K562 (cell line): ENCODE measurements around the gene SPOCD1. TPM values are rescaled to one million over a fixed set of nuclear protein-coding genes. Genes with fewer than 3 reads are reported as not detected.

Experiments used
- CBFB ChIP-seq: sonication (generic); formaldehyde crosslinking; IDR thresholded peaks from 2 replicates; pipeline ENCODE4 v1.4.0; 2020; ENCODE audit warnings: mild to moderate bottlenecking, missing genetic modification reagents
- CREB1 ChIP-seq, 2 experiments: sonication (generic) in 1 of 2; formaldehyde crosslinking in 1 of 2; IDR thresholded peaks; 2 replicates each; pipeline versions ENCODE4 v1.6.1 to v1.8.0; 2012 to 2022; ENCODE audit warnings: inconsistent platforms in 1 of 2, mild to moderate bottlenecking in 1 of 2, missing genetic modification reagents in 1 of 2, moderate library complexity in 1 of 2
- FOS ChIP-seq: IDR thresholded peaks from 3 replicates; pipeline ENCODE4 v1.6.1; 2011; ENCODE audit not compliant: insufficient read length; ENCODE audit errors: extremely low read depth
- HDAC2 ChIP-seq: fragments of 450-650 bp; IDR thresholded peaks from 2 replicates; pipeline ENCODE4 v1.6.1; 2016; ENCODE audit warnings: mild to moderate bottlenecking
- MEIS2 ChIP-seq: fragments of 450-650 bp; IDR thresholded peaks from 2 replicates; pipeline ENCODE4 v1.6.1; 2014; ENCODE audit warnings: mild to moderate bottlenecking; ENCODE audit not compliant: partially characterized antibody
- NFATC3 ChIP-seq: fragments of 450-650 bp; IDR thresholded peaks from 2 replicates; pipeline ENCODE4 v1.6.1; 2017; ENCODE audit warnings: mild to moderate bottlenecking
- NFE2 ChIP-seq: IDR thresholded peaks from 2 replicates; pipeline ENCODE4 v1.6.1; 2014; ENCODE audit warnings: antibody characterized with exemption, low read depth
- PML ChIP-seq: IDR thresholded peaks from 2 replicates; pipeline ENCODE4 v1.6.1; 2012; ENCODE audit warnings: low read length, inconsistent platforms
- PYGO2 ChIP-seq: fragments of 450-650 bp; IDR thresholded peaks from 2 replicates; pipeline ENCODE4 v1.6.1; 2016; ENCODE audit warnings: mild to moderate bottlenecking, missing genetic modification characterization, moderate library complexity, missing compliant biosample characterization
- RBFOX2 ChIP-seq: fragments of 200-400 bp; formaldehyde crosslinking; IDR thresholded peaks from 2 replicates; pipeline ENCODE4 v1.6.1; 2017; ENCODE audit warnings: low read depth, mild to moderate bottlenecking, low read length, moderate library complexity
- TEAD4 ChIP-seq, 2 experiments: sonication (generic) in 1 of 2; formaldehyde crosslinking in 1 of 2; IDR thresholded peaks; 2 replicates each; pipeline versions ENCODE4 v1.6.1 to v1.8.0; 2012 to 2022; ENCODE audit warnings: borderline replicate concordance in 1 of 2, inconsistent platforms in 1 of 2, low read length in 1 of 2, mild to moderate bottlenecking in 1 of 2, missing genetic modification reagents in 1 of 2
- ZNF134 ChIP-seq: fragments of 250-450 bp; sonication (Bioruptor Pico); conservative IDR thresholded peaks from 2 replicates; pipeline ENCODE4 v1.4.0; 2020
- ZNF146 ChIP-seq: IDR thresholded peaks from one replicate; pipeline ENCODE4 v1.6.1; 2018; ENCODE audit warnings: missing compliant biosample characterization; ENCODE audit not compliant: unreplicated experiment
- ZNF24 ChIP-seq: fragments of 450-650 bp; IDR thresholded peaks from 2 replicates; pipeline ENCODE4 v1.6.1; 2016
- ZNF644 ChIP-seq: fragments of 200-800 bp; sonication (Bioruptor generic); IDR thresholded peaks from 2 replicates; pipeline ENCODE4 v1.6.1; 2016; ENCODE audit warnings: low read depth, missing genetic modification characterization, missing compliant biosample characterization
- ZNF778 ChIP-seq: fragments of 450-650 bp; formaldehyde crosslinking; IDR thresholded peaks from 2 replicates; pipeline ENCODE4 v1.4.0; 2020; ENCODE audit warnings: mild to moderate bottlenecking, moderate library complexity
- polyA plus RNA-seq, 8 experiments: library from polyadenylated mRNA; depleted of rRNA in 4 of 8; stranded (reverse) in 5 of 8; unstranded in 3 of 8; fragments of >200 nt; fragmentation: Nextera tagmentation in 2 of 8; fragmentation: Illumina TruSeq in 1 of 8; extraction: Ambion mirVana in 2 of 8; extraction: Trizol in 1 of 8; gene quantifications; 2 replicates each; pipeline versions ENCODE4 v1.2.1 to v1.2.3, GENCODE V29; 2011 to 2014; ENCODE audit warnings: inconsistent platforms in 1 of 8, missing spikeins in 1 of 8
- total RNA-seq, 7 experiments: library from RNA; depleted of rRNA in 6 of 7; stranded (reverse); fragments of >200 nt in 6 of 7; fragmentation: Illumina TruSeq in 2 of 7; extraction: Trizol in 2 of 7; gene quantifications; 2 replicates each; pipeline versions ENCODE4 v1.2.1 to v1.2.3, GENCODE V29; 2011 to 2021; ENCODE audit warnings: low replicate concordance in 1 of 7
- TF ChIP-seq, protein P1 (sequence below): IDR thresholded peaks from 3 replicates; pipeline ENCODE4 v1.6.1; 2011; ENCODE audit warnings: borderline replicate concordance, mild to moderate bottlenecking, moderate library complexity; ENCODE audit not compliant: insufficient read length; ENCODE audit errors: extremely low read depth
- TF ChIP-seq, protein P2 (sequence below): fragments of 450-650 bp; formaldehyde crosslinking; IDR thresholded peaks from 2 replicates; pipeline ENCODE4 v1.4.0; 2020; ENCODE audit warnings: mild to moderate bottlenecking, mixed read lengths
- TF ChIP-seq, protein P3 (sequence below): sonication (generic); formaldehyde crosslinking; IDR thresholded peaks from 2 replicates; pipeline ENCODE4 v1.8.0; 2022; ENCODE audit warnings: mild to moderate bottlenecking, missing genetic modification reagents

Gene SPOCD1
- total and polyA plus RNA-seq, 9 of the 15 experiments (the other 6 are each of a cell fraction or from before 2014, with no cell fraction given): 0.03 to 0.71 (median 0.26) TPM; not detected in 1

DNA sequence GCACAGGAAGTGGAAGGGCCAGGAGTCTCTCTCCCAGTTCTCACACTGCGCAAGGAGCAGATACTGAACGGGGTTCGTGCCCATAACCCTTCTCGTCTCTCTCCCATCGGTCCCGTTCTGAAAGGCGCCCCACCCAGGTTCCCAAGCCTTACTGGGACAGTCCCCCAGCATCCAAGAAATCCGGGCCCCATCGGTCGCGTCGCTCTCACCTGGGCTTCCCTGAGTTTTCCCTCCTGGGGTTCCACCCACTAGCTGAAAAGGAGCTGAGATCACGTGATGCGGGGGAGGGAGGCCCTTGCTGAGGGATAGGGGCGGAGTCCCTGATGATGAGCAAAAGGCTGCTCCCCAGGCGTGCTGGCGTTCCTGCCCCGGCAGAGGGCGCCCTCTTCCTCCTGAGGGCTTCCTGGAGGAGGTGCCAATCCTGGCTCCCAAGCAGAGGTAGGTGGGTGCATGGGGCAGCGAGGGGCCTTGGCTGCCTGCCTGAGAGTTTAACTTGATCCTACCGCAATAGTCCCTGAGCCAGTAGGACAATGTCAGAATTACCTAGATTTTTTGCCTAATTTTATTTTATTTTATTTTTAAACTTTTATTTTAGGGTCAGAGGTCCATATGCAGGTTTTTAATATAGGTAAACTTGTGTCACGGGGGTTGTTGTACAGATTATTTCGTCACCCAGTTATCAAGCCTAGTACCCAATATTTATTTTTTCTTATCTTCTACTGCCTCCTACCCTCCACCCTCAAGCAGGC is at the start of gene SPOCD1 (continued):
- TF ChIP-seq NFATC3: no peak
- peak; percentile 57 for TF ChIP-seq RBFOX2
- TF ChIP-seq PML: no peak
- TF ChIP-seq ZNF24: peak; percentile 72
- TF ChIP-seq ZNF134 (CRISPR knock-in tag): 0 out of 2 replicates have a peak, but pooled peaks have one; percentile 36
- peak; percentile 67 for TF ChIP-seq CREB1 (IDR thresholded peaks at IDR 0.05)
- peak; percentile 80 for TF ChIP-seq CREB1 (CRISPR knock-in tag; IDR thresholded peaks at IDR 0.05)
- no peak; the same call in 1 of the 2 replicates for TF ChIP-seq CBFB (CRISPR knock-in tag)
- TF ChIP-seq, protein P1, sequence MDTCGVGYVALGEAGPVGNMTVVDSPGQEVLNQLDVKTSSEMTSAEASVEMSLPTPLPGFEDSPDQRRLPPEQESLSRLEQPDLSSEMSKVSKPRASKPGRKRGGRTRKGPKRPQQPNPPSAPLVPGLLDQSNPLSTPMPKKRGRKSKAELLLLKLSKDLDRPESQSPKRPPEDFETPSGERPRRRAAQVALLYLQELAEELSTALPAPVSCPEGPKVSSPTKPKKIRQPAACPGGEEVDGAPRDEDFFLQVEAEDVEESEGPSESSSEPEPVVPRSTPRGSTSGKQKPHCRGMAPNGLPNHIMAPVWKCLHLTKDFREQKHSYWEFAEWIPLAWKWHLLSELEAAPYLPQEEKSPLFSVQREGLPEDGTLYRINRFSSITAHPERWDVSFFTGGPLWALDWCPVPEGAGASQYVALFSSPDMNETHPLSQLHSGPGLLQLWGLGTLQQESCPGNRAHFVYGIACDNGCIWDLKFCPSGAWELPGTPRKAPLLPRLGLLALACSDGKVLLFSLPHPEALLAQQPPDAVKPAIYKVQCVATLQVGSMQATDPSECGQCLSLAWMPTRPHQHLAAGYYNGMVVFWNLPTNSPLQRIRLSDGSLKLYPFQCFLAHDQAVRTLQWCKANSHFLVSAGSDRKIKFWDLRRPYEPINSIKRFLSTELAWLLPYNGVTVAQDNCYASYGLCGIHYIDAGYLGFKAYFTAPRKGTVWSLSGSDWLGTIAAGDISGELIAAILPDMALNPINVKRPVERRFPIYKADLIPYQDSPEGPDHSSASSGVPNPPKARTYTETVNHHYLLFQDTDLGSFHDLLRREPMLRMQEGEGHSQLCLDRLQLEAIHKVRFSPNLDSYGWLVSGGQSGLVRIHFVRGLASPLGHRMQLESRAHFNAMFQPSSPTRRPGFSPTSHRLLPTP: peak; percentile 88
- TF ChIP-seq, protein P2, sequence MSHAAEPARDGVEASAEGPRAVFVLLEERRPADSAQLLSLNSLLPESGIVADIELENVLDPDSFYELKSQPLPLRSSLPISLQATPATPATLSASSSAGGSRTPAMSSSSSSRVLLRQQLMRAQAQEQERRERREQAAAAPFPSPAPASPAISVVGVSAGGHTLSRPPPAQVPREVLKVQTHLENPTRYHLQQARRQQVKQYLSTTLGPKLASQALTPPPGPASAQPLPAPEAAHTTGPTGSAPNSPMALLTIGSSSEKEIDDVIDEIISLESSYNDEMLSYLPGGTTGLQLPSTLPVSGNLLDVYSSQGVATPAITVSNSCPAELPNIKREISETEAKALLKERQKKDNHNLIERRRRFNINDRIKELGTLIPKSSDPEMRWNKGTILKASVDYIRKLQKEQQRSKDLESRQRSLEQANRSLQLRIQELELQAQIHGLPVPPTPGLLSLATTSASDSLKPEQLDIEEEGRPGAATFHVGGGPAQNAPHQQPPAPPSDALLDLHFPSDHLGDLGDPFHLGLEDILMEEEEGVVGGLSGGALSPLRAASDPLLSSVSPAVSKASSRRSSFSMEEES (CRISPR knock-in tag): peak; percentile 100
- no peak for TF ChIP-seq ZNF778 (CRISPR knock-in tag)
- TF ChIP-seq ZNF146 (CRISPR knock-in tag): peak; percentile 95
- TF ChIP-seq ZNF644: peak; percentile 33; the same call in 1 of the 2 replicates
- TF ChIP-seq MEIS2: peak; percentile 21
- peak; percentile 8 for TF ChIP-seq FOS
- peak; percentile 15; the same call in 1 of the 2 replicates for TF ChIP-seq NFE2
- peak; percentile 96 for TF ChIP-seq HDAC2
- TF ChIP-seq PYGO2 (tag): 0 out of 2 replicates have a peak, but pooled peaks have one; percentile 18
- TF ChIP-seq, protein P3, sequence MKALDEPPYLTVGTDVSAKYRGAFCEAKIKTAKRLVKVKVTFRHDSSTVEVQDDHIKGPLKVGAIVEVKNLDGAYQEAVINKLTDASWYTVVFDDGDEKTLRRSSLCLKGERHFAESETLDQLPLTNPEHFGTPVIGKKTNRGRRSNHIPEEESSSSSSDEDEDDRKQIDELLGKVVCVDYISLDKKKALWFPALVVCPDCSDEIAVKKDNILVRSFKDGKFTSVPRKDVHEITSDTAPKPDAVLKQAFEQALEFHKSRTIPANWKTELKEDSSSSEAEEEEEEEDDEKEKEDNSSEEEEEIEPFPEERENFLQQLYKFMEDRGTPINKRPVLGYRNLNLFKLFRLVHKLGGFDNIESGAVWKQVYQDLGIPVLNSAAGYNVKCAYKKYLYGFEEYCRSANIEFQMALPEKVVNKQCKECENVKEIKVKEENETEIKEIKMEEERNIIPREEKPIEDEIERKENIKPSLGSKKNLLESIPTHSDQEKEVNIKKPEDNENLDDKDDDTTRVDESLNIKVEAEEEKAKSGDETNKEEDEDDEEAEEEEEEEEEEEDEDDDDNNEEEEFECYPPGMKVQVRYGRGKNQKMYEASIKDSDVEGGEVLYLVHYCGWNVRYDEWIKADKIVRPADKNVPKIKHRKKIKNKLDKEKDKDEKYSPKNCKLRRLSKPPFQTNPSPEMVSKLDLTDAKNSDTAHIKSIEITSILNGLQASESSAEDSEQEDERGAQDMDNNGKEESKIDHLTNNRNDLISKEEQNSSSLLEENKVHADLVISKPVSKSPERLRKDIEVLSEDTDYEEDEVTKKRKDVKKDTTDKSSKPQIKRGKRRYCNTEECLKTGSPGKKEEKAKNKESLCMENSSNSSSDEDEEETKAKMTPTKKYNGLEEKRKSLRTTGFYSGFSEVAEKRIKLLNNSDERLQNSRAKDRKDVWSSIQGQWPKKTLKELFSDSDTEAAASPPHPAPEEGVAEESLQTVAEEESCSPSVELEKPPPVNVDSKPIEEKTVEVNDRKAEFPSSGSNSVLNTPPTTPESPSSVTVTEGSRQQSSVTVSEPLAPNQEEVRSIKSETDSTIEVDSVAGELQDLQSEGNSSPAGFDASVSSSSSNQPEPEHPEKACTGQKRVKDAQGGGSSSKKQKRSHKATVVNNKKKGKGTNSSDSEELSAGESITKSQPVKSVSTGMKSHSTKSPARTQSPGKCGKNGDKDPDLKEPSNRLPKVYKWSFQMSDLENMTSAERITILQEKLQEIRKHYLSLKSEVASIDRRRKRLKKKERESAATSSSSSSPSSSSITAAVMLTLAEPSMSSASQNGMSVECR: 0 out of 2 replicates have a peak, but pooled peaks have one; percentile 32
- TF ChIP-seq TEAD4 (IDR thresholded peaks at IDR 0.05; ENCODE audit: low read length): 0 out of 2 replicates have a peak, but pooled peaks have one; percentile 44
- TF ChIP-seq TEAD4 (CRISPR knock-in tag; IDR thresholded peaks at IDR 0.05; ENCODE audit: borderline replicate concordance): no peak
